HepG2 (cell line): ENCODE results near the gene MED25. TPM values are rescaled to one million over a fixed set of nuclear protein-coding genes. Genes with fewer than 3 reads are reported as not detected.

Experiments used
- ATM ChIP-seq: fragments of 450-650 bp; IDR thresholded peaks from 2 replicates; pipeline ENCODE4 v1.7.1; 2017; ENCODE audit warnings: mild to moderate bottlenecking, borderline replicate concordance
- ELF3 ChIP-seq: IDR thresholded peaks from 2 replicates; pipeline ENCODE4 v1.6.1; 2016; ENCODE audit warnings: missing genetic modification reagents, missing compliant biosample characterization
- FOXK1 ChIP-seq: sonication (generic); formaldehyde crosslinking; IDR thresholded peaks from 2 replicates; pipeline ENCODE4 v1.4.0; 2020; ENCODE audit warnings: low read depth, missing genetic modification reagents, borderline replicate concordance
- HIC2 ChIP-seq: sonication (generic); formaldehyde crosslinking; IDR thresholded peaks from 2 replicates; pipeline ENCODE4 v1.9.0; 2022; ENCODE audit warnings: low read depth, missing genetic modification reagents
- LBX2 ChIP-seq: sonication (generic); formaldehyde crosslinking; IDR thresholded peaks from 2 replicates; pipeline ENCODE4 v1.5.0; 2020; ENCODE audit warnings: missing genetic modification reagents, mild to moderate bottlenecking, borderline replicate concordance
- MED1 ChIP-seq: sonication (generic); formaldehyde crosslinking; IDR thresholded peaks from 2 replicates; pipeline ENCODE4 v1.4.0; 2020; ENCODE audit warnings: missing genetic modification reagents
- MEF2D ChIP-seq: sonication (generic); formaldehyde crosslinking; IDR thresholded peaks from 2 replicates; pipeline ENCODE4 v1.5.1; 2020; ENCODE audit warnings: mild to moderate bottlenecking, missing genetic modification reagents
- MXD4 ChIP-seq: IDR thresholded peaks from 2 replicates; pipeline ENCODE4 v1.6.1; 2016; ENCODE audit warnings: mild to moderate bottlenecking, missing biosample characterization, missing genetic modification reagents
- PHB2 ChIP-seq: fragments of 450-650 bp; IDR thresholded peaks from 2 replicates; pipeline ENCODE4 v1.6.1; 2018; ENCODE audit not compliant: partially characterized antibody
- SMARCE1 ChIP-seq: fragments of 450-650 bp; IDR thresholded peaks from 2 replicates; pipeline ENCODE4 v1.6.1; 2017; ENCODE audit warnings: borderline replicate concordance
- SP5 ChIP-seq: IDR thresholded peaks from 2 replicates; pipeline ENCODE4 v1.6.1; 2016; ENCODE audit warnings: low read depth, borderline replicate concordance
- TEAD3 ChIP-seq: optimal IDR thresholded peaks from 2 replicates; pipeline ENCODE3; 2016; ENCODE audit warnings: borderline replicate concordance
- THAP9 ChIP-seq: sonication (generic); formaldehyde crosslinking; IDR thresholded peaks from 2 replicates; pipeline ENCODE4; 2020; ENCODE audit warnings: missing genetic modification reagents, mild to moderate bottlenecking, borderline replicate concordance
- ZBTB7B ChIP-seq: sonication (generic); formaldehyde crosslinking; IDR thresholded peaks from 2 replicates; pipeline ENCODE4 v1.4.0; 2020; ENCODE audit warnings: missing genetic modification reagents
- ZNF142 ChIP-seq: sonication (generic); formaldehyde crosslinking; IDR thresholded peaks from 2 replicates; pipeline ENCODE4 v1.4.0; 2020; ENCODE audit warnings: missing genetic modification reagents
- ZNF225 ChIP-seq: sonication (generic); formaldehyde crosslinking; IDR thresholded peaks from 2 replicates; pipeline ENCODE4 v1.4.0; 2020; ENCODE audit warnings: mild to moderate bottlenecking, missing genetic modification reagents
- ZNF230 ChIP-seq: sonication (generic); formaldehyde crosslinking; IDR thresholded peaks from 2 replicates; pipeline ENCODE4 v1.4.0; 2020; ENCODE audit warnings: mild to moderate bottlenecking, missing genetic modification reagents
- ZNF264 ChIP-seq: sonication (generic); formaldehyde crosslinking; IDR thresholded peaks from 2 replicates; pipeline ENCODE4 v1.4.0; 2020; ENCODE audit warnings: missing genetic modification reagents
- ZNF556 ChIP-seq: sonication (generic); formaldehyde crosslinking; IDR thresholded peaks from 2 replicates; pipeline ENCODE4 v1.4.0; 2020; ENCODE audit warnings: mild to moderate bottlenecking, missing genetic modification reagents, borderline replicate concordance
- polyA plus RNA-seq, 8 experiments: library from polyadenylated mRNA; depleted of rRNA in 3 of 8; stranded (reverse) in 7 of 8; unstranded in 1 of 8; fragments of >200 nt; fragmentation: Illumina TruSeq in 4 of 8; extraction: Trizol in 4 of 8; gene quantifications; 2 replicates each; pipeline versions ENCODE4 v1.2.1 to v1.2.3, GENCODE V29; 2011 to 2016; ENCODE audit warnings: low read depth in 4 of 8, missing spikeins in 1 of 8, mixed read lengths in 1 of 8; ENCODE audit not compliant: insufficient read depth in 1 of 8
- total RNA-seq, 5 experiments: library from RNA; depleted of rRNA; stranded (reverse); fragments of >200 nt; fragmentation: Illumina TruSeq; extraction: Trizol; gene quantifications; 2 replicates each; pipeline ENCODE4 v1.2.3, GENCODE V29; 2016; ENCODE audit warnings: low read depth in 1 of 5

MED25 gene
- total and polyA plus RNA-seq, 2 of the 13 experiments (the other 11 are each of a cell fraction or from before 2014, with no cell fraction given), result 11.1 to 15.1 TPM

- peak; percentile 68; the same call in 1 of the 2 replicates for TF ChIP-seq THAP9
- TF ChIP-seq ZNF556, result no peak
- no peak for TF ChIP-seq PHB2
- no peak for TF ChIP-seq ZNF142 (CRISPR knock-in tag)
- TF ChIP-seq FOXK1, result 0 out of 2 replicates have a peak, but pooled peaks have one; percentile 34
- no peak for TF ChIP-seq ZNF225 (CRISPR knock-in tag)
- peak; percentile 77 for TF ChIP-seq HIC2 (CRISPR knock-in tag)
- peak; percentile 58; the same call in 1 of the 2 replicates for TF ChIP-seq MED1 (CRISPR knock-in tag)
- peak; percentile 60 for TF ChIP-seq TEAD3 (CRISPR knock-in tag)
- TF ChIP-seq MXD4, result peak; percentile 36
- TF ChIP-seq SP5 (CRISPR knock-in tag), result no peak
- peak; percentile 51; the same call in 1 of the 2 replicates for TF ChIP-seq ELF3
- TF ChIP-seq MEF2D (CRISPR knock-in tag), result no peak
- TF ChIP-seq LBX2 (CRISPR knock-in tag), result no peak
- no peak for TF ChIP-seq ZNF230 (CRISPR knock-in tag)
- TF ChIP-seq ZNF264 (CRISPR knock-in tag), result no peak
- TF ChIP-seq ATM, result no peak
- TF ChIP-seq ZBTB7B (CRISPR knock-in tag), result no peak
- TF ChIP-seq SMARCE1, result no peak
These were observed 51.6 kb downstream of the MED25 start (continued) for GRCh38 chr19:49869484-49870308.
